Esophagus squamous epithelium (tissue), 5 donors: ENCODE data around the gene TH. TPM values are rescaled to one million over a fixed set of nuclear protein-coding genes. Genes with fewer than 3 reads are reported as not detected.

Experiments used
- DNase-seq: peaks from one replicate; lab custom pipeline; 2025; lab: John Stamatoyannopoulos, UW
- H3K27ac ChIP-seq, 4 donors: fragments of 200-600 bp; sonication (generic); one replicate each; pipeline ENCODE4 v1.5.1; 2016 to 2019; ENCODE audit warnings: mild to moderate bottlenecking in 1 of 4
- H3K27me3 ChIP-seq, 4 donors: fragments of 200-600 bp; sonication (generic); 1 replicate in 3 of 4; 2 replicates in 1 of 4; pipeline versions ENCODE4 v1.5.1 to v1.6.0; 2017 to 2021; ENCODE audit warnings: antibody characterized with exemption in 1 of 4
- H3K36me3 ChIP-seq, 3 donors: fragments of 200-600 bp; sonication (generic); one replicate each; pipeline ENCODE4 v1.5.1; 2016 to 2019
- H3K4me1 ChIP-seq, 3 donors: fragments of 200-600 bp; sonication (generic); one replicate each; pipeline ENCODE4 v1.5.1; 2017 to 2019
- H3K4me3 ChIP-seq, 4 donors: fragments of 200-600 bp; sonication (generic); 1 replicate in 3 of 4; 2 replicates in 1 of 4; pipeline ENCODE4 v1.5.1; 2016 to 2019; ENCODE audit warnings: mild to moderate bottlenecking in 2 of 4, moderate library complexity in 1 of 4
- H3K9me3 ChIP-seq, 3 donors: fragments of 200-600 bp; sonication (generic); one replicate each; pipeline ENCODE4 v1.5.1; 2016 to 2019
- POLR2A ChIP-seq, 4 donors: fragments of 450-650 bp; IDR thresholded peaks; one replicate each; pipeline ENCODE4 v1.6.1; 2017; ENCODE audit warnings: antibody characterized with exemption in 4 of 4, mild to moderate bottlenecking in 4 of 4, moderate library complexity in 3 of 4
- WGBS, 2 donors: methylation state at CpG; one replicate each; pipeline ENCODE4 v1.1.5; 2018; 5-methylcytosine and 5-hydroxymethylcytosine counted together
- intact Hi-C: fragments of 100-400 bp; cut with DNase I; formaldehyde crosslinking; loops from one replicate; pipeline ENCODE4 v1.15.0; 2022
- total RNA-seq, 4 donors: library from RNA; depleted of rRNA; stranded (reverse); fragments of >200 nt; gene quantifications; one replicate each; pipeline ENCODE4 v1.1.0, GENCODE V29; 2016
- TF ChIP-seq, protein P1 (sequence below), 6 experiments: fragments of 450-650 bp in 4 of 6; fragments of 200-600 bp in 2 of 6; sonication (generic) in 2 of 6; IDR thresholded peaks; one replicate each; pipeline ENCODE4 v1.5.1; 2016 to 2019; ENCODE audit warnings: antibody characterized with exemption in 6 of 6, mild to moderate bottlenecking in 4 of 6, moderate library complexity in 4 of 6
- donor health status: DM: yes; HTN: yes; CAD: no.

TH gene
- total RNA-seq, 4 donors from 2014 or later = 0.34 to 0.76 TPM; not detected in 2

GRCh38 chr11:2148595-2148994, 23.0 kb downstream of the TH start:
- Histone ChIP-seq H3K36me3 (no peaks in the 10 kb centered on the region), H3K27me3 (peaks cover 16 to 89% (median 32%) of the 10 kb centered on the region in 4 donors), H3K27ac (no peak overlapping the region), H3K4me1 (peaks cover 8 to 19% (median 10%) of the 10 kb centered on the region in 3 donors), H3K4me3 (no peak overlapping the region), H3K9me3 (no peaks in the 10 kb centered on the region)
- TF ChIP-seq, protein P1, sequence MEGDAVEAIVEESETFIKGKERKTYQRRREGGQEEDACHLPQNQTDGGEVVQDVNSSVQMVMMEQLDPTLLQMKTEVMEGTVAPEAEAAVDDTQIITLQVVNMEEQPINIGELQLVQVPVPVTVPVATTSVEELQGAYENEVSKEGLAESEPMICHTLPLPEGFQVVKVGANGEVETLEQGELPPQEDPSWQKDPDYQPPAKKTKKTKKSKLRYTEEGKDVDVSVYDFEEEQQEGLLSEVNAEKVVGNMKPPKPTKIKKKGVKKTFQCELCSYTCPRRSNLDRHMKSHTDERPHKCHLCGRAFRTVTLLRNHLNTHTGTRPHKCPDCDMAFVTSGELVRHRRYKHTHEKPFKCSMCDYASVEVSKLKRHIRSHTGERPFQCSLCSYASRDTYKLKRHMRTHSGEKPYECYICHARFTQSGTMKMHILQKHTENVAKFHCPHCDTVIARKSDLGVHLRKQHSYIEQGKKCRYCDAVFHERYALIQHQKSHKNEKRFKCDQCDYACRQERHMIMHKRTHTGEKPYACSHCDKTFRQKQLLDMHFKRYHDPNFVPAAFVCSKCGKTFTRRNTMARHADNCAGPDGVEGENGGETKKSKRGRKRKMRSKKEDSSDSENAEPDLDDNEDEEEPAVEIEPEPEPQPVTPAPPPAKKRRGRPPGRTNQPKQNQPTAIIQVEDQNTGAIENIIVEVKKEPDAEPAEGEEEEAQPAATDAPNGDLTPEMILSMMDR (IDR thresholded peaks at IDR 0.05) = no peak
- TF ChIP-seq POLR2A (IDR thresholded peaks at IDR 0.05) = no peak
- DNase-seq = no peak
- 47% methylated on average over 5 of the region's 5 CpGs; no CpG with 5 or more reads in 1 of the 2 donors for WGBS, 2 donors
- intact Hi-C loops = no loop called here

DNA sequence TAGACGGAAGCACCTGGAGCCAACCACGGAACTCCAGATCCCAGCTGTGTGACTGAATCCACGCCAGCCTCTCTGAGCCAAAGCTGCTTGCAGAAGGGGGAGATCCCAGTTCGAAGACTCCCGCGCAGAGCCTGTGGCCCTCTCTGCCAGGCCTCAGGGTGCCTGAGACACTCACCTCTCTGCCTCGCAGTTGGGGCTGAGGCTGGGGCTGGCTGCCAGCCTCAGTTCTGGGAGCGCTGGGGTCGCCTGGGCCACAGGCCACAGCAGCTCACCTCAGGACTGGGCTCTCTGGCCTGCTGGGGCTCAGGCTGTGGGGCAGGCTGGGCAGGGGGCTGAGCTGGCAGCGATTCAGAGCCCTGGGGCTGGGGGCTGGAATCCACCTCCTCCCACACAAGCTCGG, 24.2 kb downstream of the TH start:
- Histone ChIP-seq H3K27me3 (peaks cover 16 to 91% (median 41%) of the 10 kb centered on the region in 4 donors), H3K36me3 (no peaks in the 10 kb centered on the region), H3K27ac (no peak overlapping the region), H3K4me1 (peaks cover 8 to 31% (median 12%) of the 10 kb centered on the region in 3 donors), H3K4me3 (no peak overlapping the region), H3K9me3 (no peaks in the 10 kb centered on the region)
- 7% methylated on average over 3 of the region's 11 CpGs; no CpG with 5 or more reads in 1 of the 2 donors for WGBS, 2 donors
- TF ChIP-seq, protein P1 (IDR thresholded peaks at IDR 0.05) = no peak
- TF ChIP-seq POLR2A (IDR thresholded peaks at IDR 0.05) = no peak
- intact Hi-C loops = no loop called here
- DNase-seq = no peak

DNA sequence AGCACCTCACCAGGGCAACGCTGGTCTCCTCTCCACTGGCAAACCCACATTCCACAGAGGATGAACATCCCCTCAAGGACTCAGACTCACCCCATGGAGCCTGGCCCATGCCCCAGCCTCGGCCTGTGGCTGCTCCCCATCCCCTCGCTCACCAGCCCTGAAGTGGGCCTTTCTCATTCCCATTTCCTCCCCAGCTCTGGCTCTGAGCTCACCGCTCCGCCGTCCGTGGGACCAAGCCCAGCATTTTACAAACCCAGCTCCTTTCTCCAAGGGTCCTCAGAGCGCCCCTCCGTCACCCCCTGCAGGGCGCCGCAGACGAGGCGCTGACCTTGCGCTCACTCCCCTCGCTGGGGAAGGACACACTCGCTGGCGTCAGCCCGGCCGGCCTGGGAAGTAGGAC, 25.6 kb downstream of the TH start:
- H3K27ac ChIP-seq = no peak overlapping the region
- H3K4me1 ChIP-seq = peaks cover 4 to 23% (median 6%) of the 10 kb centered on the region in 3 donors
- H3K9me3 ChIP-seq = no peaks in the 10 kb centered on the region
- TF ChIP-seq, protein P1 (IDR thresholded peaks at IDR 0.05) = no peak
- no peaks in the 10 kb centered on the region for H3K36me3 ChIP-seq
- H3K4me3 ChIP-seq = no peak overlapping the region
- DNase-seq = no peak
- 39 to 48% methylated on average over 4 to 5 of the region's 19 CpGs for WGBS, 2 donors
- intact Hi-C loops = no loop called here
- peaks cover 17 to 100% (median 50%) of the 10 kb centered on the region in 4 donors for H3K27me3 ChIP-seq

DNA sequence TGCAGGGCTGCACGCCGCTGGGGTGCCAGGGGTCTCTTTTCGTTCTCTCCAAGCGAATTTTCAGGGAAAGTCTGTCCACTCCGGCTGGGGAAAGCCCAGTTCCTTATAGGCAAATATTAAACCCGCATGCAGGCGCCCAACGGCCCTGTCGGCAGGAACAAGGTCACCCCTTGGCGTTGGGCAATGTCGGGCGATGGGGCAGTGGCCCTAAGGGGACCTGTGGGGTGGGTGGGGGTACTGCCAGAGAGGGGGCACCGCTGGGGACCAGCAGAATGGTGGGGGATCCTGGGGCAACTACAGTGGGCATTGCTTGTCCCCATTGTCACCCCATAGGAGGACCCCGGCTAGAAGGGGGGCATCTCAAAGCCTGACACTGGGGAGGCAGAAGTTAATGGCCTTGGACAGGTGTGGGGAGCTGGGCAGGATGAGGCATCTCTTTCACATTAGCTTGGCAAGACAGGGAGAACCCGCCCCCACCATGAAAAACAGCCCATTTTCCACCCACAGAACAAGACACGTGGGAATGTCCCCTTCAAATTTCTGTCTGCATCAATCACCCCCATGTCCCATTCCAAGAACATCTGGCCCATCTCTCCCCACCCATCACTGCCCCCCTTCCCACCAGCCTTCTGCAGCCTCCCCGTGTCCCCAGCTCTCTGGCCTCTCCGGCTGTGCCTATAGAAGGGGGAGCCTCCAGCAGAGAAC, 26.9 kb downstream of the TH start:
- Histone ChIP-seq H3K9me3 (no peaks in the 10 kb centered on the region), H3K4me3 (no peak overlapping the region), H3K4me1 (peaks cover 4 to 36% (median 14%) of the 10 kb centered on the region in 3 donors), H3K27me3 (peaks cover 31 to 100% (median 53%) of the 10 kb centered on the region in 4 donors), H3K36me3 (no peaks in the 10 kb centered on the region), H3K27ac (no peak overlapping the region)
- TF ChIP-seq POLR2A (IDR thresholded peaks at IDR 0.05) = no peak
- TF ChIP-seq, protein P1 (IDR thresholded peaks at IDR 0.05) = no peak
- intact Hi-C loops = no loop called here
- WGBS, 2 donors = 5 to 19% methylated on average over 15 to 17 of the region's 18 CpGs
- DNase-seq = no peak

DNA sequence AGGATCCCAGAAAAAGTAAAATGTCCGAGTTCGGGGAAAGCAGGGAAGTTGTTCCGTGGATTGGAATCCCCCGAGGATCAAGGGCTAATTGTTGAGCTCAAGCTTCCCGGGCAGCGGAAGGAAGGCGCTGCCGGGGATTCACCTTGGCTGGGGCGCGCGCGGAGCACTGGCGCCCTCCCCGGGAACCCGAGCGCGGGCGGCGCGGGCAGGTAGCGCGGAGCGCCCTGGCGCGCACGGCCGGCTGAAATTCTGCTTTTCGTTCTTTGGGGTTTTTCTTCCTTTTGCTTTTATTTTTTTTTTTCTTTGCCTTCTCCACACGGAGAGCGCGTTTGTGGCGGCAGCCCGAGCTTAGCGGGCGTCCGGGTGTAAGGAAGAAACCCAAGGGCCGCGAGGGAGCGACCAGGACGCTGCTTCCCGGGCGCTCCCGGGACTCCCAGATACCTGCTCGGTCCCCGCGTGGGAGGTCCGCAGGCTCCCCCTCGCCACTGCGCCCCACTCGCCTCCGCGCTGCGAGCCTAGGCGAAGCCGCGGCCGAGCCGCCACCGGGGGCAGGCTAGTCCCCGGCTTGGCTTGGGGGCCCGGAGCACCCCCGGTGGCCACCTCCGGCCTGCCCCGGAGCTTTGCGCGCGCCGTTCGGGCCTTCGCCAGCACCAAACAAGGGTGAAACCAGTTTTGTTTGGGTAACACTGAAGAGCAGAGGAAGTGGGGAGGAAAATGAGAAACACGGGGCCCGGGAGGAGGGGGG, 27.6 kb downstream of the TH start:
- TF ChIP-seq, protein P1 (IDR thresholded peaks at IDR 0.05) = no peak
- no peak for TF ChIP-seq POLR2A (IDR thresholded peaks at IDR 0.05)
- Histone ChIP-seq H3K27ac (no peak overlapping the region), H3K27me3 (peaks cover 33 to 100% (median 52%) of the 10 kb centered on the region in 4 donors), H3K36me3 (no peaks in the 10 kb centered on the region), H3K4me1 (peaks cover 4 to 44% (median 21%) of the 10 kb centered on the region in 3 donors), H3K4me3 (peak overlapping the region in 1 of 4 donors; percentile 10), H3K9me3 (no peaks in the 10 kb centered on the region)
- intact Hi-C loops = no loop called here
- WGBS, 2 donors = 2 to 3% methylated on average over 42 to 55 of the region's 72 CpGs
- DNase-seq = no peak
